Measurements from ENCODE around the gene CCDC142. TPM values are rescaled to one million over a fixed set of nuclear protein-coding genes. Genes with fewer than 3 reads are reported as not detected.

CCDC142 gene
- total and polyA plus RNA-seq, 9 of the 15 experiments (the other 6 are each of a cell fraction or from before 2014, with no cell fraction given), result 0.55 to 11.7 (median 7.2) TPM

DNA sequence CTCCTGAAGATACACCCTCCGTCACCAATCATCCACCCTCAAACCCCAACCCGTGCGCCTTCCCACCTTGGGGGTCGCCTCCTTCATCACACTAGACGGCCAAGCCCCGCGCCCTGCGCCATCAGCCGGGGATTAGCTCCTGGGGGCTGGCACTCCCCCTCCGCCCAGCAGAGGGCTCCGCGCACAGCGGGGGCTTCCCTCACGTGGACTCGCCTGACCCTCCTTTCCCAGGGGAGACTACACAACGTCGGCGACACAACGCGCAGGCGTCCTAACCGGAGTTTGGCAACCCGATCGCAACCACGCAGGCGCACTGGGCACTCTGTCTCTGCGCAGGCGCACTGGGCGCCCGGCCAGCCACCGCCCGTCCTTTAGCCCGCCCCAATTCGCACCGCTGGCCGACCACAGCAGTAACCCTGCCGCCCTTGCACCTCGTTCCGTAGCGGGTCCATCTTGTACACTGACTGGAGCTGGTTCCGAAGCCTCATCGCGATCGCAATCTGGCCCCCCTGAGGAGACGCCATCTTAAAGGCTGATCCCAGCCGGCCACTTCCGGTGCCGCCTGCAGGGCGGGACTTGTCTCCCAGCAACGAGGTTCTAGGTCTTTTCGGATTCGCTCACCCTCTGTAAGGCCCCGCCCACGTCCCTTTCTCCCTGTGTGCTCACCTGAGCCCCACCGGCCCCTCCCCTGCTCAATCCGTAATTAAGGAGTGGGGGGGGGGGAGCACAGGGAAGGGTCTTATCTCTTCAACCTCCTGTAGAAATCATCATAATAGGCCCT lies 24.5 kb upstream of the CCDC142 start, which contains the start of gene PCGF1 (continued):
- TF ChIP-seq SAP30 (IDR thresholded peaks at IDR 0.05; ENCODE audit: borderline replicate concordance, insufficient read depth, low read depth, low read length, poor library complexity, severe bottlenecking), result no peak
- no peak for TF ChIP-seq ZNF79 (CRISPR knock-in tag; IDR thresholded peaks at IDR 0.05; ENCODE audit: low read depth)
- peak; percentile 96 for TF ChIP-seq GATA2 (CRISPR knock-in tag; IDR thresholded peaks at IDR 0.05)
- TF ChIP-seq RUNX1 (IDR thresholded peaks at IDR 0.05; ENCODE audit: low read depth), result no peak
- TF ChIP-seq ESRRA (IDR thresholded peaks at IDR 0.05; ENCODE audit: borderline replicate concordance, low read depth), result peak; percentile 27; the same call in 1 of the 2 replicates
- TF ChIP-seq HMGXB4 (CRISPR knock-in tag; IDR thresholded peaks at IDR 0.05), result peak; percentile 63; the same call in 1 of the 2 replicates
- TF ChIP-seq CTCFL (IDR thresholded peaks at IDR 0.05; ENCODE audit: borderline replicate concordance, insufficient read depth, low read depth, low read length, poor library complexity, severe bottlenecking), result peak; percentile 88
- TF ChIP-seq ZNF507 (tag; conservative IDR thresholded peaks at IDR 0.05), result no peak
- no peak for TF ChIP-seq RBM15 (IDR thresholded peaks at IDR 0.05; ENCODE audit: insufficient read depth, low read length)
- peak; percentile 84 for TF ChIP-seq USF2 (CRISPR knock-in tag; IDR thresholded peaks at IDR 0.05)
- TF ChIP-seq CHD1 (IDR thresholded peaks at IDR 0.05; ENCODE audit: low read length), result no peak
- TF ChIP-seq TEAD4 (IDR thresholded peaks at IDR 0.05; ENCODE audit: low read length), result no peak
- no peak for TF ChIP-seq TEAD4 (CRISPR knock-in tag; IDR thresholded peaks at IDR 0.05; ENCODE audit: borderline replicate concordance)
- no peak for TF ChIP-seq RBM34 (IDR thresholded peaks at IDR 0.05; ENCODE audit: borderline replicate concordance, insufficient read depth, low read length)
- TF ChIP-seq EGR1 (conservative IDR thresholded peaks at IDR 0.05), result peak; percentile 54
- TF ChIP-seq ZNF717 (CRISPR knock-in tag; IDR thresholded peaks at IDR 0.05), result no peak
- TF ChIP-seq GTF2A2 (tag; IDR thresholded peaks at IDR 0.05), result no peak
- TF ChIP-seq SRF (CRISPR knock-in tag; IDR thresholded peaks at IDR 0.05), result peak in 1 of 2 experiments; percentile 77; a peak in 2 of 4 replicates
- no peak for TF ChIP-seq KHSRP (IDR thresholded peaks at IDR 0.05)
- TF ChIP-seq KDM1A (IDR thresholded peaks at IDR 0.05), result no peak
- TF ChIP-seq ZFP30 (CRISPR knock-in tag; IDR thresholded peaks at IDR 0.05; ENCODE audit: borderline replicate concordance), result no peak
- TF ChIP-seq ZNF174 (CRISPR knock-in tag; IDR thresholded peaks at IDR 0.05), result no peak
- TF ChIP-seq NR4A1 (CRISPR knock-in tag; IDR thresholded peaks at IDR 0.05), result no peak
- no peak for TF ChIP-seq NR4A1 (tag; IDR thresholded peaks at IDR 0.05)
- TF ChIP-seq XRCC4 (IDR thresholded peaks at IDR 0.05; ENCODE audit: extremely low read depth, insufficient read depth, insufficient read length), result no peak

All from K562 (cell line).